ENCODE results near the gene MAD1L1.

DNA sequence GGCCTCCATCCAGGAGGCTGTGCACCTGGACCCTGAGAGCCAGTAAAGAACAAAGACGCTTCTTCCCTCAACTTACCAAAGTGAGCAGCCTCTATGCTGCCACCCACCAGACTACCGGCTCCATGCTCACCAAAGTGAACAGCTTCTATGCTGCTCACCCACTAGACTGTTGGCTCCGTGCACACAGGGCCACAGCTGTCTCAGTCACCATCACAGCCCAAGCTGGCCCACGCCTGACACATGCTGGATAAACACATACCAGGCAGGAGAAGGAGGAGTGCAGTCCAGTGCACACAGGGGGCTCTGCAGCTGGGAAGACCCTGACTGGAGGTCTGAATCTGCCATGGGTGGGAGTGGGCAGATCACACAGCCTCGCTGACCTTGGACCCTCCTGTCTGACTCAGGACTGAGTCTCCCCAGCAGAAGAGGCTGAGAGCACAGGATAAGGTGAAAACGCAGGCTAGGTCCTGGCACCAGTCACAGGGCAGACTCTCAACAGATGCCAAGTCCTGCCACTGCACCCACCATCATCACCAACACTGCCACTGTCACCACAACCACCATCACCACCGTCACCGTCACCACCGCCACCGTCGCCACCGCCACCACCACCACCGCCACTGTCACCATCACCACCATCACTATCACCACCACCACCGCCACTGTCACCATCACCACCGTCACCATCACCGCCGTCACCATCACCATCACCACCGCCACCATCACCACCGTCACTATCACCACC lies 130.9 kb downstream of the MAD1L1 start:
- TF ChIP-seq EZH2 (IDR thresholded peaks at IDR 0.05; ENCODE audit: insufficient read depth, poor library complexity, severe bottlenecking): no peak
- TF ChIP-seq EZH2phosphoT487 (IDR thresholded peaks at IDR 0.05; ENCODE audit: insufficient read depth, low read depth): no peak
